H9 (cell line): ENCODE measurements around the gene XAF1. TPM values are rescaled to one million over a fixed set of nuclear protein-coding genes. Genes with fewer than 3 reads are reported as not detected.

Source experiments
- DNase-seq: peaks from one replicate; pipeline ENCODE4 v3.0.0-alpha.2; 2017
- H2AFZ ChIP-seq: one replicate; pipeline ENCODE4 v1.6.1; 2013; ENCODE audit warnings: mild to moderate bottlenecking, low read length, control low read depth, moderate library complexity
- H2AK5ac ChIP-seq: 2 replicates; pipeline ENCODE4 v1.6.1; 2013; ENCODE audit warnings: low read length, control low read depth, mixed read lengths; ENCODE audit not compliant: insufficient read length
- H2BK120ac ChIP-seq: one replicate; pipeline ENCODE4 v1.6.1; 2013; ENCODE audit warnings: low read depth, mild to moderate bottlenecking, low read length, control low read depth, inconsistent platforms; ENCODE audit not compliant: poor library complexity, severe bottlenecking
- H2BK12ac ChIP-seq: 2 replicates; pipeline ENCODE4 v1.6.1; 2013; ENCODE audit warnings: low read length, control low read depth, mixed read lengths, low read depth; ENCODE audit not compliant: insufficient read length
- H2BK15ac ChIP-seq: 2 replicates; pipeline ENCODE4 v1.6.1; 2013; ENCODE audit warnings: low read depth, low read length, control low read depth
- H2BK20ac ChIP-seq: one replicate; pipeline ENCODE4 v1.6.1; 2013; ENCODE audit warnings: low read depth, mild to moderate bottlenecking, low read length, control low read depth, inconsistent platforms; ENCODE audit not compliant: poor library complexity, severe bottlenecking
- H2BK5ac ChIP-seq: 2 replicates; pipeline ENCODE4 v1.6.1; 2013; ENCODE audit warnings: low read length, control low read depth, mixed read lengths; ENCODE audit not compliant: insufficient read length
- H3K14ac ChIP-seq: 2 replicates; pipeline ENCODE4 v1.6.1; 2013; ENCODE audit warnings: low read length, control low read depth; ENCODE audit not compliant: insufficient read depth
- H3K18ac ChIP-seq: 2 replicates; pipeline ENCODE4 v1.6.1; 2013; ENCODE audit warnings: low read depth, mild to moderate bottlenecking, mixed read lengths, low read length, control low read depth; ENCODE audit not compliant: insufficient read length
- H3K23ac ChIP-seq: 2 replicates; pipeline ENCODE4 v1.6.1; 2013; ENCODE audit warnings: low read length, control low read depth, mixed read lengths, low read depth; ENCODE audit not compliant: insufficient read length
- H3K23me2 ChIP-seq: 2 replicates; pipeline ENCODE4 v1.6.1; 2013; ENCODE audit warnings: low read depth, mild to moderate bottlenecking, mixed read lengths, low read length, control low read depth; ENCODE audit not compliant: insufficient read length, poor library complexity, severe bottlenecking
- H3K27ac ChIP-seq: 2 replicates; pipeline ENCODE4 v1.5.1; 2013; ENCODE audit warnings: low read length, control low read depth, mixed read lengths, low read depth; ENCODE audit not compliant: insufficient read length
- H3K27me3 ChIP-seq: 2 replicates; pipeline ENCODE4 v1.6.1; 2013; ENCODE audit warnings: low read length, control low read depth, inconsistent platforms; ENCODE audit not compliant: insufficient read depth
- H3K4ac ChIP-seq: 2 replicates; pipeline ENCODE4 v1.6.1; 2013; ENCODE audit warnings: low read depth, mild to moderate bottlenecking, control low read depth, inconsistent platforms, low read length, moderate library complexity
- H3K4me1 ChIP-seq: 2 replicates; pipeline ENCODE4 v1.6.1; 2013; ENCODE audit warnings: low read length, control low read depth, inconsistent platforms; ENCODE audit not compliant: insufficient read depth
- H3K4me2 ChIP-seq: 2 replicates; pipeline ENCODE4 v1.6.1; 2013; ENCODE audit warnings: low read length, control low read depth, mixed read lengths; ENCODE audit not compliant: insufficient read length, insufficient read depth
- H3K56ac ChIP-seq: 2 replicates; pipeline ENCODE4 v1.6.1; 2013; ENCODE audit warnings: low read depth, mild to moderate bottlenecking, mixed read lengths, low read length, control low read depth; ENCODE audit not compliant: insufficient read length
- H3K79me1 ChIP-seq: 2 replicates; pipeline ENCODE4 v1.6.1; 2013; ENCODE audit warnings: low read depth, mild to moderate bottlenecking, moderate library complexity, low read length, control low read depth, inconsistent platforms; ENCODE audit not compliant: insufficient read depth, poor library complexity, severe bottlenecking
- H3K79me2 ChIP-seq: 2 replicates; pipeline ENCODE4 v1.6.1; 2013; ENCODE audit warnings: low read length, control low read depth, inconsistent platforms; ENCODE audit not compliant: insufficient read depth
- H3K9ac ChIP-seq: 2 replicates; pipeline ENCODE4 v1.6.1; 2013; ENCODE audit warnings: low read length, control low read depth, mixed read lengths; ENCODE audit not compliant: insufficient read length; ENCODE audit errors: extremely low read depth
- H3K9me3 ChIP-seq: one replicate; pipeline ENCODE4 v1.6.1; 2013; ENCODE audit warnings: low read depth, low read length, inconsistent platforms; ENCODE audit not compliant: control insufficient read depth
- H3T11ph ChIP-seq: one replicate; pipeline ENCODE4 v1.6.1; 2013; ENCODE audit warnings: mild to moderate bottlenecking, low read length, control low read depth, inconsistent platforms
- H4K20me1 ChIP-seq: one replicate; pipeline ENCODE4 v1.6.1; 2013; ENCODE audit not compliant: control insufficient read depth, insufficient read length, insufficient read depth
- H4K5ac ChIP-seq: 2 replicates; pipeline ENCODE4 v1.6.1; 2013; ENCODE audit warnings: low read depth, mild to moderate bottlenecking, mixed read lengths, low read length, control low read depth; ENCODE audit not compliant: insufficient read length
- H4K8ac ChIP-seq: replicated peaks from 2 replicates; pipeline ENCODE4 v1.6.1; 2013; ENCODE audit warnings: low read length, control low read depth, mixed read lengths, low read depth; ENCODE audit not compliant: insufficient read length
- H4K91ac ChIP-seq: 2 replicates; pipeline ENCODE4 v1.6.1; 2013; ENCODE audit warnings: low read depth, mild to moderate bottlenecking, moderate library complexity, mixed read lengths, low read length, control low read depth; ENCODE audit not compliant: insufficient read length
- H3K27ac Mint-ChIP-seq, 3 experiments: 2 replicates in 2 of 3; 3 replicates in 1 of 3; pipeline ENCODE4 v1.8.0; 2020 to 2021; ENCODE audit warnings: mixed read lengths in 3 of 3, mild to moderate bottlenecking in 1 of 3, moderate library complexity in 1 of 3
- H3K27me3 Mint-ChIP-seq: 2 replicates; pipeline ENCODE4 v1.8.0; 2021; ENCODE audit warnings: low read depth, mild to moderate bottlenecking, moderate library complexity, mixed read lengths
- H3K36me3 Mint-ChIP-seq, 3 experiments: 2 replicates in 2 of 3; 3 replicates in 1 of 3; pipeline ENCODE4 v1.8.0; 2020 to 2021; ENCODE audit warnings: low read depth in 3 of 3, mixed read lengths in 3 of 3; ENCODE audit not compliant: insufficient read depth in 1 of 3
- H3K4me1 Mint-ChIP-seq, 2 experiments: 2 replicates each; pipeline ENCODE4 v1.8.0; 2020; ENCODE audit warnings: mixed read lengths in 2 of 2
- H3K4me3 Mint-ChIP-seq, 2 experiments: 2 replicates in 1 of 2; 3 replicates in 1 of 2; pipeline ENCODE4 v1.8.0; 2020 to 2021; ENCODE audit warnings: mild to moderate bottlenecking in 2 of 2, mixed read lengths in 2 of 2, moderate library complexity in 1 of 2
- H3K9me3 Mint-ChIP-seq, 2 experiments: 2 replicates in 1 of 2; 3 replicates in 1 of 2; pipeline ENCODE4 v1.8.0; 2020; ENCODE audit warnings: mild to moderate bottlenecking in 2 of 2, mixed read lengths in 2 of 2, moderate library complexity in 1 of 2
- WGBS: extraction: QIAGEN DNeasy Blood & Tissue Kit; methylation state at CpG from one replicate; pipeline ENCODE4 v1.1.7; 2013; ENCODE audit warnings: missing lambda C conversion rate, low lambda C conversion rate, mixed read lengths; ENCODE audit not compliant: insufficient read length; ENCODE audit errors: extremely low coverage; 5-methylcytosine and 5-hydroxymethylcytosine counted together
- total RNA-seq: library from RNA; stranded (reverse); gene quantifications from 2 replicates; pipeline ENCODE4 v1.2.1, GENCODE V29; 2021
- TF ChIP-seq, protein P1 (sequence below): fragments of 200-600 bp; sonication (generic); conservative IDR thresholded peaks from 3 replicates; pipeline ENCODE4 v1.8.0; 2021; ENCODE audit warnings: antibody characterized with exemption, mild to moderate bottlenecking

XAF1 gene
- total RNA-seq, 1 experiment from 2014 or later: not detected

DNA sequence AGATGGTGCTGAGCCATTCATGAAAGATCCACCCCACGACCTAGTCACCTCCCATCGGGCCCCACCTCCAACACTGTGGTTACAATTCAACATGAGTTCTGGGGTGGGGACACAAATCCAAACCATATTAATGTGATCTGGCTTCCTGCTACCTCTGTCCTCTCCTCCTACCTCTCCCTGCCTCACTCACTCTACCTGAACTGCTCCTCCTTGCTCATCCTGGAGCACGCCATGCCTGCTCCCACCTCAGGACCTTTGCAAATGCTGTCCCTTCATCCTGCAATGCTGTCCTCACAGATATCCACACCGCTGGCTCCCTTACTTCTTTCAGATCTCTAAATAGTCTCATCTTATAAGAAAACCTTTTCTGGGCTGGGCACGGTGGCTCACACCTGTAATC, 31.8 kb upstream of the XAF1 start:
- no peaks in the 10 kb centered on the region for H3K4me1 ChIP-seq
- no peak overlapping the region for H3K4ac ChIP-seq
- no peak overlapping the region for H4K5ac ChIP-seq
- no peak overlapping the region for H3K27ac ChIP-seq
- no peak overlapping the region for H2BK15ac ChIP-seq
- H4K8ac ChIP-seq: no peak overlapping the region
- no peaks in the 10 kb centered on the region; a peak in 1 of 7 replicates for H3K36me3 Mint-ChIP-seq
- peaks cover 46% of the 10 kb centered on the region for H3K27me3 Mint-ChIP-seq
- H3K27me3 ChIP-seq: peaks cover 2% of the 10 kb centered on the region; the same call in 1 of the 2 replicates
- no peaks in the 10 kb centered on the region for H3K4me1 Mint-ChIP-seq
- no peak overlapping the region for H2AFZ ChIP-seq
- no peak overlapping the region for H3K14ac ChIP-seq
- no peak overlapping the region for H2BK5ac ChIP-seq
- H3K23me2 ChIP-seq: no peaks in the 10 kb centered on the region
- WGBS: no CpG with 5 or more reads among the region's 5 CpGs
- H3K79me1 ChIP-seq: no peaks in the 10 kb centered on the region
- TF ChIP-seq, protein P1, sequence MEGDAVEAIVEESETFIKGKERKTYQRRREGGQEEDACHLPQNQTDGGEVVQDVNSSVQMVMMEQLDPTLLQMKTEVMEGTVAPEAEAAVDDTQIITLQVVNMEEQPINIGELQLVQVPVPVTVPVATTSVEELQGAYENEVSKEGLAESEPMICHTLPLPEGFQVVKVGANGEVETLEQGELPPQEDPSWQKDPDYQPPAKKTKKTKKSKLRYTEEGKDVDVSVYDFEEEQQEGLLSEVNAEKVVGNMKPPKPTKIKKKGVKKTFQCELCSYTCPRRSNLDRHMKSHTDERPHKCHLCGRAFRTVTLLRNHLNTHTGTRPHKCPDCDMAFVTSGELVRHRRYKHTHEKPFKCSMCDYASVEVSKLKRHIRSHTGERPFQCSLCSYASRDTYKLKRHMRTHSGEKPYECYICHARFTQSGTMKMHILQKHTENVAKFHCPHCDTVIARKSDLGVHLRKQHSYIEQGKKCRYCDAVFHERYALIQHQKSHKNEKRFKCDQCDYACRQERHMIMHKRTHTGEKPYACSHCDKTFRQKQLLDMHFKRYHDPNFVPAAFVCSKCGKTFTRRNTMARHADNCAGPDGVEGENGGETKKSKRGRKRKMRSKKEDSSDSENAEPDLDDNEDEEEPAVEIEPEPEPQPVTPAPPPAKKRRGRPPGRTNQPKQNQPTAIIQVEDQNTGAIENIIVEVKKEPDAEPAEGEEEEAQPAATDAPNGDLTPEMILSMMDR: no peak
- H2AK5ac ChIP-seq: no peak overlapping the region
- H3K9me3 Mint-ChIP-seq: peaks cover 3 to 4% of the 10 kb centered on the region in 2 experiments; a peak in 2 of 5 replicates
- H3K23ac ChIP-seq: no peak overlapping the region
- H2BK20ac ChIP-seq: no peak overlapping the region
- H3K27ac Mint-ChIP-seq: no peak overlapping the region; a peak in 1 of 7 replicates
- no peak overlapping the region for H3K56ac ChIP-seq
- H3T11ph ChIP-seq: no peak overlapping the region
- no peak for DNase-seq
- H2BK120ac ChIP-seq: no peak overlapping the region
- no peak overlapping the region for H3K4me3 Mint-ChIP-seq
- H4K91ac ChIP-seq: no peak overlapping the region
- H3K4me2 ChIP-seq: no peak overlapping the region
- no peak overlapping the region for H3K18ac ChIP-seq
- H4K20me1 ChIP-seq: no peaks in the 10 kb centered on the region
- no peaks in the 10 kb centered on the region for H3K79me2 ChIP-seq
- no peak overlapping the region for H3K9ac ChIP-seq
- H3K9me3 ChIP-seq: no peaks in the 10 kb centered on the region
- H2BK12ac ChIP-seq: no peak overlapping the region
